Spleen (tissue), 7 donors: ENCODE results near the gene PLP1.

Experiments
- CTCF ChIP-seq, 11 experiments: fragments of 200-600 bp in 7 of 11; fragments of 450-650 bp in 4 of 11; sonication (generic) in 4 of 11; IDR thresholded peaks in 8 of 11; conservative IDR thresholded peaks in 3 of 11; 1 replicate in 7 of 11; 2 replicates in 4 of 11; pipeline versions ENCODE4 v1.4.0 to v1.8.0; 2016 to 2021; ENCODE audit warnings: antibody characterized with exemption in 11 of 11, inconsistent platforms in 4 of 11, mild to moderate bottlenecking in 1 of 11
- POLR2AphosphoS5 ChIP-seq, 3 donors: sonication (generic); formaldehyde crosslinking; IDR thresholded peaks; one replicate each; pipeline ENCODE4 v1.5.1; 2017; ENCODE audit warnings: antibody characterized with exemption in 3 of 3
- donor health status: DM: no; HTN: no; CAD: no; lungs with moderate emphysema.
- donor health status: DM: no; HTN: no; CAD: no.
- donor health status: DM: no; HTN: no; CAD: no.

GRCh38 chrX:103780336-103781061, 3.9 kb downstream of the PLP1 start:
- TF ChIP-seq CTCF (IDR thresholded peaks at IDR 0.05 in 8 of 11, conservative IDR thresholded peaks at IDR 0.05 in 3 of 11): no peak
- TF ChIP-seq POLR2AphosphoS5 (IDR thresholded peaks at IDR 0.05): no peak
